Coronary artery (tissue), 2 donors: ENCODE measurements around the gene KLHL24.
"Not testable (repeated sequence)": the region's sequence is repeated elsewhere in the genome, so short reads cannot be mapped to it uniquely, and the experiment has no call there.

Experiments
- DNase-seq: peaks from one replicate; pipeline ENCODE4 v3.0.0-alpha.2; 2017; ENCODE audit warnings: low spot score
- H3K27ac ChIP-seq, 2 donors: fragments of 200-600 bp; sonication (generic); one replicate each; pipeline ENCODE4 v1.5.1; 2016 to 2019
- H3K4me3 ChIP-seq: fragments of 200-600 bp; sonication (generic); 2 replicates; pipeline ENCODE4 v1.5.1; 2016; ENCODE audit warnings: mild to moderate bottlenecking, moderate library complexity
- TF ChIP-seq, protein P1 (sequence below): fragments of 200-600 bp; sonication (generic); IDR thresholded peaks from one replicate; pipeline ENCODE4 v1.5.1; 2019; ENCODE audit warnings: antibody characterized with exemption

KLHL24 gene

DNA sequence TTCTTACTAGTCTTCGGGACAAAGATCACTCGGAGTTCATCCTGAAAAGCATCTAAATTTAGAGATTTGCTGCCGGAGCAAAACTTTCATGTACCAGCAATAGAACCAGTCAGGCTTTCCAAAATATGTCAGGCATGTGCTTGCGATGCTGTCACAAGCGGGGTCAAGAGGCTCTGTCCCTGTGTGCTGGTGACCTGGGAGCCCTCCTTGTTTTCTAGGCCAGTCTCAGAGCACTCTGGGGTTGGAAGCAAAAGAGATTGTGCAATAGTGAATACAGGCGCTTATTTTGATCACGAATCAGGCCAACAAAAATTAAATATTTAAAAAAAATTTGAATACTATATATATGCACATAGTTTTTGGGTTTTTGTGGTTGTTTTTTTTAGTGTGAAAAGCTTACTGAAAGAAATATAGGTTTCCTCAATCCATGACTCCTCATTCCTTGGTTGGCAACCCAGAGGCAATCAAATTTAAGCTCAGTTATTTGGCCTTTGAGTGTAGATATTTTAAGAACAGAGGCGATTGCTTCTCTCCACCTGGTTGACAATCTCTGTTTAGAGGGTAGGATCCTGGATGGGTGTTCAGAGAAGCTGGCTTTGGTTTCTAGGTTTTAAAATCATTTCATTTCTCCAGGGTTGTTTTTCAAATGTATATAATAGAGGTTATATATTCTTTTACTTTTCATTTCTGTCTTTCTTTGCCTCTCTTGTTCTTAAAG lies 8.4 kb upstream of the KLHL24 start:
- Histone ChIP-seq H3K27ac (peak overlapping the region; percentile 40 to 60), H3K4me3 (no peak overlapping the region)
- peak; percentile 78 for DNase-seq
- TF ChIP-seq, protein P1, sequence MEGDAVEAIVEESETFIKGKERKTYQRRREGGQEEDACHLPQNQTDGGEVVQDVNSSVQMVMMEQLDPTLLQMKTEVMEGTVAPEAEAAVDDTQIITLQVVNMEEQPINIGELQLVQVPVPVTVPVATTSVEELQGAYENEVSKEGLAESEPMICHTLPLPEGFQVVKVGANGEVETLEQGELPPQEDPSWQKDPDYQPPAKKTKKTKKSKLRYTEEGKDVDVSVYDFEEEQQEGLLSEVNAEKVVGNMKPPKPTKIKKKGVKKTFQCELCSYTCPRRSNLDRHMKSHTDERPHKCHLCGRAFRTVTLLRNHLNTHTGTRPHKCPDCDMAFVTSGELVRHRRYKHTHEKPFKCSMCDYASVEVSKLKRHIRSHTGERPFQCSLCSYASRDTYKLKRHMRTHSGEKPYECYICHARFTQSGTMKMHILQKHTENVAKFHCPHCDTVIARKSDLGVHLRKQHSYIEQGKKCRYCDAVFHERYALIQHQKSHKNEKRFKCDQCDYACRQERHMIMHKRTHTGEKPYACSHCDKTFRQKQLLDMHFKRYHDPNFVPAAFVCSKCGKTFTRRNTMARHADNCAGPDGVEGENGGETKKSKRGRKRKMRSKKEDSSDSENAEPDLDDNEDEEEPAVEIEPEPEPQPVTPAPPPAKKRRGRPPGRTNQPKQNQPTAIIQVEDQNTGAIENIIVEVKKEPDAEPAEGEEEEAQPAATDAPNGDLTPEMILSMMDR: no peak

DNA sequence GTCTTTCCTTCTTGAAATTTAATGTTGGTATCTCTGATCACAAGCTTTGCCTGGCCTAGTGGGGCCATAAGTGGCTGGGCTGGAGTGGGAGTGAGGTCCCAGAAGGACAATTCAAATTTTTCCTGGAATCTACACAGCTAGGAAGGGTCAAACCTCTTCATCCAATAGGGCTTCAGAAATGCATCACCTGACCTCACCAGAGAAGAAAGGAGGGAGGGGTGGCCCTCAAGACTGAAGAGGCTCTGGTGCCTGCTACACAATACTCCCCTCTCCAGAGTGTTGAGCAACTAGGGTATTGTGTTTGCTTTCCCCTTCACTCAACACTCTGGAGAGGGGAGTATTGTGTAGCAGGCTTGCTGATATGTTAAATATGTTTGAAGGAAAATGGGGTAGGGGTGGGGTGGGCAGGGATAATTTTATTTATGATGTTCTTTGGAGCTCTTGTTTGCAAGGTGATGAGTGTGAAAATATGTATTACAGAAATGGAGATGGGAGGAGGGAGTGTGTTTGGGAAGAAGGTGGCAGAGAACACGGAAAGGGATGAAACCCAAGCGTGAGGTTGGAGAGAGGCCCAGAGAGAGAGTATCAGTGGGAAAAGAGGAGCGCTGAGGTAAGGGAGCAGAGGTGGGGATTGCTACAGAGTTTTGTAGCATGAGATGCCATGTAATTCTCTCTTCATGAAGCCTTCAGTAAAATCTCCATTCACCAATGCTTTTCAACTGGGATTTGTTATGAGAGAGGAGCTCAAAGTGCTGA lies 5.7 kb upstream of the KLHL24 start:
- DNase-seq: no peak
- Histone ChIP-seq H3K4me3 (no peak overlapping the region), H3K27ac (no peak overlapping the region)
- TF ChIP-seq, protein P1: no peak

DNA sequence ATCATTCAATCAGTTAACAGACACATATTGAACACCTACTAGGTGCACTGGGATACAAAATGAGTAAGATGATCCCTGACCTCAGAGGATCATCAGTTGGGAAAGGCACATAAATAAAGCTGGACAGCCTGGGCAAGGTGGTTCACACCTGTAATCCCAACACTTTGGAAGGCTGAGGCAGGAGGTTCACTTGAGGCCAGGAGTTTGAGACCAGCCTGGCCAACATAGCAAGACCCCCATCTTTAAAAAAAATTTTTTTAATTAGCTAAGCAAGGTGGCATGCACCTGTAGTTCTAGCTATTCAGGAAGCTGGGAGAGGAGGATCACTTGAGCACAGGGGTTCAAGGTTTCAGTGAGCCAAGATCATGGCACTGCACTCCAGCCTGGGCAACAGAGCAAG lies 3.7 kb upstream of the KLHL24 start:
- no peak overlapping the region for H3K4me3 ChIP-seq
- TF ChIP-seq, protein P1: no peak
- DNase-seq: no peak
- H3K27ac ChIP-seq: no peak overlapping the region

DNA sequence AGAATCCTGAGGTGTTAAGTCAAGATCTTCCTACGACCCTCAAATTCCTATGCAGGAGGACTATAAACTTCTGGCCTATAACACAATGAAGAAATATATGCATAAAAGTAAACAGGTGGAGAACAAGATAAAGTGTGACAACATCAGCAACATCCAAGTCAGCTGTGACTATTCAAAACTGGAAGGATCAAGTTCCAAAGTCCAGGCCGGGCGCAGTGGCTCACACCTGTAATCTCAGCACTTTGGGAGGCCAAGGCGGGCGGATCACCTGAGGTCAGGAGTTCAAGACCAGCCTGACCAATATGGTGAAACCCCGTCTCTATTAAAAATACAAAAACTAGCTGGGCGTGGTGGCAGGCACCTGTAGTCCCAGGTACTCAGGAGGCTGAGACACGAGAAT lies 2.7 kb upstream of the KLHL24 start:
- not testable (repeated sequence) for H3K27ac ChIP-seq, H3K4me3 ChIP-seq, DNase-seq

DNA sequence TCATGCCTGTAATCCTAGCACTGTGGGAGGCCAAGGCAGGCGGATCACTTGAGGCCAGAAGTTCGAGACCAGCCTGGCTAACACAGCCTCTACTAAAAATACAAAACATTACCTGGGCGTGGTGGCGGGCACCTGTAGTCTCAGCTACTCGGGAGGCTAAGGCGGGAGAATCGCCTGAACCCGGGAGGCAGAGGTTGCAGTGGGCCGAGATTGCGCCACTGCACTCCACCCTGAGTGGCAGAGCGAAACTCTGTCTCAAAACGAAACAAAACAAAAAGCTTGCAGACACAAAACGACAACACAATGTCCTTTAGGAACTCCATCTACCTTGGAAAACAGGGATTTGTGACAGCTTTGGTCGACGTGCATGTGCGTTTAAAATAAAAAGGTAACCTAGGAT lies 716 bp upstream of the KLHL24 start:
- TF ChIP-seq, protein P1: no peak
- Histone ChIP-seq H3K27ac (peak overlapping the region; percentile 100), H3K4me3 (peak overlapping the region; percentile 100)
- no peak for DNase-seq

DNA sequence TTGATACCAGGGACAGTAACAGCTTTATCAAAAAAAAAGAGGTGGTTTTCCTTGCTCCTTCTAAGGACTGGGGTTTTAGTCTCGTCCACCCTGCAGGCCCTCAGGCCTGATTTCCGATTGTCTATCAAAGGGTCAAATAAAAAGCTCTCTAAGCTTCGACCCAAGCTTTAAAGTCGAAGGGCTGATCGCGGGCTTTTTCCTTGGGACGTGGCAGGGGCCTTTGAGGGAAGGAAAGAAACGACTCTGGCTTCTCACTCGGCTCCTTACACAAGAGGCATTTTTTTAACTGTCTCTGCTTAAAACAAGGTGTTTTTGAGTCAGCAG lies 354 bp upstream of the KLHL24 start:
- Histone ChIP-seq H3K4me3 (peak overlapping the region; percentile 100), H3K27ac (peak overlapping the region; percentile 100)
- no peak for DNase-seq
- TF ChIP-seq, protein P1: no peak

DNA sequence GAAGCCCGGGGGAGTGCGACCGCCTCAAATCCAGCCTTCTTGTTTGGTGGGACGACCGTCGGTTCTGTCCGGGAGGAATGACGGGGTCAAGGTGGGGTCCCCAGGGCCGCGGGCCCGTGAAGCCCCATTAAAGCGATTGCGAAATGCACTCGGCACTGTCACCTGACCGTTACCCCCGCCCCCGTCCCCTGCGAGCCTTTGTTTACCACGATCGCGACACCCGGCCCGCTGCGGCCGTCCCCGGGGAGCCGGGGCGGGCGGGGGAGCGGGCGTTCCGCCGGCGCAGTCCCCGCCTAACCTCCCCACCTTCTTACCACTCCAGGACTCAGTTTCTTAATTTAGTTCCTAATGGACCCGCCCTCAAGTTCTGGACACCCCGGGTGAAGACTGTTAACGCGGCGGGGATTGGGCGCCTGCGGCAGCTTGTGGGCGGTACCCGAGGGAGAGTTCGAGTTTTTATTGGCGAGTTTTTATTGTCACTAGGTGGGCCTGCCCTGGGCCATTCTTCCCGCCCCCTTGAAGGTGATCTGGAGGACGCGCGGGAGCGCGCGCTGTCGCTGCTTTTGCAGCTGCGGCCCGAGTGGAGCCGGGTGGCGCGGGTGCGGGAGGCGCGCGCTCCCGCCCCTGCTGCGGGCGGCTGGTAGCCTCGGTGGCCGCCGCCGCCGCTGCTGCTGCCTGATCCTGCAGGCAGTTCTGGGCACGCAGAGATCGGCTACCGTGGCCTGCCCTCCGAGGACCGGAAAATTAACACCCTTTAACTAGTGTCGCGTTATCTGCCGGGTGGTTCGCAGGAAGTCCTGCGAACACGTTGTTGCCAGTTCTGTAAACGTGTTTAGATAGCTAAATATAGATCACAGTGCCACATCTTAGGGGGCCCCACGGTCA lies 1.0 kb downstream of the KLHL24 start:
- TF ChIP-seq, protein P1: no peak
- Histone ChIP-seq H3K4me3 (peak overlapping the region; percentile 100), H3K27ac (peak overlapping the region; percentile 100)
- peak; percentile 98 for DNase-seq
